Right lobe of liver (tissue), 4 donors: ENCODE data around the gene SOX10.

Experiments used
- CTCF ChIP-seq, 4 donors: fragments of 200-600 bp in 3 of 4; fragments of 450-650 bp in 1 of 4; IDR thresholded peaks; one replicate each; pipeline versions ENCODE4 v1.5.1 to v1.8.0; 2016 to 2022; ENCODE audit warnings: antibody characterized with exemption in 4 of 4, mild to moderate bottlenecking in 2 of 4
- POLR2A ChIP-seq: fragments of 450-650 bp; IDR thresholded peaks from one replicate; pipeline ENCODE4 v1.6.1; 2017; ENCODE audit warnings: antibody characterized with exemption, mild to moderate bottlenecking
- donor health status: DM: no; HTN: no; CAD: no.
- donor health status: DM: no; HTN: no; CAD: no.
- donor health status: DM: no; HTN: yes; CAD: no.

GRCh38 chr22:37926771-37927636, 57.4 kb downstream of the SOX10 start:
- TF ChIP-seq POLR2A (no peak), CTCF (IDR thresholded peaks at IDR 0.05) (no peak)
